NT2/D1 (cell line): ENCODE results near the gene CDH12.

Experiments
- SUZ12 ChIP-seq: IDR thresholded peaks from 2 replicates; pipeline ENCODE4 v1.6.1; 2011; ENCODE audit not compliant: insufficient read length, insufficient read depth; ENCODE audit errors: extremely low read depth
- YY1 ChIP-seq: IDR thresholded peaks from 2 replicates; pipeline ENCODE4 v1.6.1; 2011; ENCODE audit not compliant: insufficient read length, insufficient read depth

GRCh38 chr5:22111320-22111719, 741.8 kb downstream of the CDH12 start:
- TF ChIP-seq YY1 (no peak), SUZ12 (no peak)
